ENCODE data around the gene ENTREP1. TPM values are rescaled to one million over a fixed set of nuclear protein-coding genes. Genes with fewer than 3 reads are reported as not detected.

ENTREP1 gene
- total RNA-seq, 6 donors from 2014 or later: 28.5 to 49.2 (median 38.2) TPM

DNA sequence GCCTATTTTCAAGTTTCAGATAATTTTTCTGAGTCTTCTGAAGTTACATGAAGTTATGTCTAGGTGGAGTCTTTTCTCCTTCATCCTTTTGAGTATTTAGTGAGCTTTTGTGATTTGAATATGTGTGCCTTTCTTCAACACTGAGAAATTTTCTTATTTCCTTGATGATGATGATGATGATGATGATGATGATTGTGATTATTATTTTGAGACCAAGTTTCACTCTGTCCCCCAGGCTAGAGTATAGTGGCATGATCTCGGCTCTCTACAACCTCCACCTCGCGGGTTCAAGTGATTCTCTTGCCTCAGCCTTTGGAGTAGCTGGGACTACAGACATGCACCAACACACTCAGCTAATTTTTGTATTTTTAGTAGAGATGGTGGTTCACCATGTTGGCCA lies 26.2 kb downstream of the ENTREP1 start:
- WGBS, 2 donors: 96 to 98% methylated on average over 3 of the region's 3 CpGs
- peaks cover 0 to 3% (median 0%) of the 10 kb centered on the region in 4 donors for H3K4me1 ChIP-seq
- ATAC-seq (ENCODE audit: low FRiP score in 2 of 2): no peak

DNA sequence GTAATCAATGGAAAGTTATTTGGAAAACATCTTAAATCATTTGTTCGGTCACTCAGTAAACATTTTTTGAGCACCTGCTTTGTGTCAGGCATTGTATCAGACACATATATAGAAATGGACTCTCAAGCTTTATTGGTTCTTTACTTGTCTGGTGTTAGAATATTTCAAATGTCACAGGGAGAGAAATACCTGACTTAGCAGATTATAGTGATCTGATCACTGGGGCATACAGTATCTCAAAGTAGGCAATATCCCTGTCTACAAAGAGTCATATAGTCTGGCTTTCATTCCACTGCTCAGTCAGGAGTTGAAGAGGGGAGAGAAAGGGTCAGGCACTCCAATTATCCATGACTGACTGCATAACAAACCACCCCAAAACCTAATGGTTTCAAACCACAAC lies 30.2 kb downstream of the ENTREP1 start:
- Histone ChIP-seq H3K9me3 (no peaks in the 10 kb centered on the region), H3K36me3 (no peaks in the 10 kb centered on the region), H3K27ac (no peak overlapping the region), H3K27me3 (no peaks in the 10 kb centered on the region), H3K4me1 (peaks cover 0 to 4% (median 0%) of the 10 kb centered on the region in 4 donors), H3K4me3 (no peak overlapping the region)
- 100% methylated on average over 1 of the region's 1 CpG for WGBS, 2 donors
- TF ChIP-seq POLR2AphosphoS5 (IDR thresholded peaks at IDR 0.05) (no peak), POLR2A (IDR thresholded peaks at IDR 0.05) (no peak), EP300 (IDR thresholded peaks at IDR 0.05) (no peak)
- no peak for ATAC-seq (ENCODE audit: low FRiP score in 2 of 2)
- DNase-seq: no peak

More for the DNA sequence above, 26.2 kb downstream of the ENTREP1 start:
- DNase-seq: no peak
- Histone ChIP-seq H3K9me3 (no peaks in the 10 kb centered on the region), H3K27me3 (no peaks in the 10 kb centered on the region), H3K36me3 (no peaks in the 10 kb centered on the region), H3K4me3 (no peak overlapping the region), H3K27ac (no peak overlapping the region)
- TF ChIP-seq EP300 (IDR thresholded peaks at IDR 0.05) (no peak), POLR2AphosphoS5 (IDR thresholded peaks at IDR 0.05) (no peak), POLR2A (IDR thresholded peaks at IDR 0.05) (no peak)
- TF ChIP-seq, protein P1, sequence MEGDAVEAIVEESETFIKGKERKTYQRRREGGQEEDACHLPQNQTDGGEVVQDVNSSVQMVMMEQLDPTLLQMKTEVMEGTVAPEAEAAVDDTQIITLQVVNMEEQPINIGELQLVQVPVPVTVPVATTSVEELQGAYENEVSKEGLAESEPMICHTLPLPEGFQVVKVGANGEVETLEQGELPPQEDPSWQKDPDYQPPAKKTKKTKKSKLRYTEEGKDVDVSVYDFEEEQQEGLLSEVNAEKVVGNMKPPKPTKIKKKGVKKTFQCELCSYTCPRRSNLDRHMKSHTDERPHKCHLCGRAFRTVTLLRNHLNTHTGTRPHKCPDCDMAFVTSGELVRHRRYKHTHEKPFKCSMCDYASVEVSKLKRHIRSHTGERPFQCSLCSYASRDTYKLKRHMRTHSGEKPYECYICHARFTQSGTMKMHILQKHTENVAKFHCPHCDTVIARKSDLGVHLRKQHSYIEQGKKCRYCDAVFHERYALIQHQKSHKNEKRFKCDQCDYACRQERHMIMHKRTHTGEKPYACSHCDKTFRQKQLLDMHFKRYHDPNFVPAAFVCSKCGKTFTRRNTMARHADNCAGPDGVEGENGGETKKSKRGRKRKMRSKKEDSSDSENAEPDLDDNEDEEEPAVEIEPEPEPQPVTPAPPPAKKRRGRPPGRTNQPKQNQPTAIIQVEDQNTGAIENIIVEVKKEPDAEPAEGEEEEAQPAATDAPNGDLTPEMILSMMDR (IDR thresholded peaks at IDR 0.05): no peak

DNA sequence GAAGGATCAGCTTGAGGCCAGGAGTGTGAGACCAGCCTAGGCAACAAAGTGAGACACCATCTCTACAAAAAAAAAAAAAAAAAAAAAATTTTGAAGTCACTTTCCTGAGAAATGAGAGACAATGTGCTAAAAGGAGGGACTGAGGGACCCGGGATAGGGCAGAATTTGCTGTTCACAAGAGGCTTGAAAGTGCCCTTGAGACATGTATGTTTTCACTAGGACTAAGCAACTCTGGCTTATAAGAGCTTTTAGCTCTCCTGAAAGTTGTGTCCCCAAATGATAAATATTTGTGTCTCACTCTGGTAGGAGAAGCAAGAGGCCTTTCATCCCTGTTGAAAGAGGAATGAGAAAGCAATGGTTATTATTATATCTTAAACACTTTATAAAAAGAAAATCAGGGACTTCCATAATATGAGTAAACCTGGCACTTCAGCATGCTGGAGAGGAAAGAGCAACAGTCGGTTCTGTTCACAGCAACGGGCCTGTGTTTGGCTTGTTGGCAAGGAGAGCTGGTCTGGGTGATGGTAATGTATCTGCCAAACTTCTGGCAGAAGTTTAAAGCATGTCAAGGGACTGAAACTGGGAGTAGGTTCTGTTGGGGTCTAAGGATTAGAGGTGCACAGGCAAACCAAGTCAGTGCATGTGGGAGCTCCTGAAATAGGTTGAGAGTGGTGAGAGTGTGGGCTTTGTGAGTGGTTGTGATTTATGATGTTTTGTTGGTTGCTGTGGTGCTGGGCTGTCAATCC lies 32.2 kb downstream of the ENTREP1 start:
- TF ChIP-seq POLR2A (IDR thresholded peaks at IDR 0.05): no peak
- no peak for TF ChIP-seq POLR2AphosphoS5 (IDR thresholded peaks at IDR 0.05)
- TF ChIP-seq EP300 (IDR thresholded peaks at IDR 0.05): no peak
- TF ChIP-seq, protein P1 (IDR thresholded peaks at IDR 0.05): no peak
- no peaks in the 10 kb centered on the region for H3K27me3 ChIP-seq
- no peaks in the 10 kb centered on the region for H3K36me3 ChIP-seq
- 39 to 50% methylated on average over 3 of the region's 3 CpGs for WGBS, 2 donors
- H3K4me3 ChIP-seq: no peak overlapping the region
- no peak for DNase-seq
- H3K27ac ChIP-seq: peak overlapping the region in 1 of 4 donors; percentile 11
- ATAC-seq (ENCODE audit: low FRiP score in 2 of 2): peak in 1 of 2 donors; percentile 26
- peaks cover 0 to 4% (median 0%) of the 10 kb centered on the region in 4 donors for H3K4me1 ChIP-seq
- no peaks in the 10 kb centered on the region for H3K9me3 ChIP-seq

DNA sequence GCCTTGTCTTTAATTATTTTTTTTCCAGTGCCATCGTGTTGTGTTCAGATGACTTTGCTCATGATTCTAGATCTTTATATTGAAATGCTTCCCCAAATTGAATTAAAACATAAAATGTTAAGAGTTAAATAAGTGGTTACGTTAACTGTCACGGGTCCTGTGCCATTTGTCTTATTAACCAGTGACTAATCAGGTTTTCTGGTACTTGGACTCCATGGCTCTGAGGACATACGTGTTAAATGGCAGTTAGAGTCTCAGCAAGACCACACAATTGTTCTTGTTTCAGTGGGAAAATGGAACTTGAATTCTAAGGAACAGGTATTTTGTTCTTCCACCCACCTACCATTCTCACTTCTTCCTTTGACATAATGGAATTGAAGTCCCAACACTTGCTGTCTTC lies 32.8 kb downstream of the ENTREP1 start:
- TF ChIP-seq POLR2AphosphoS5 (IDR thresholded peaks at IDR 0.05) (no peak), EP300 (IDR thresholded peaks at IDR 0.05) (no peak), POLR2A (IDR thresholded peaks at IDR 0.05) (no peak)
- TF ChIP-seq, protein P1 (IDR thresholded peaks at IDR 0.05): no peak
- 77 to 84% methylated on average over 4 of the region's 4 CpGs for WGBS, 2 donors
- Histone ChIP-seq H3K4me1 (peaks cover 0 to 4% (median 0%) of the 10 kb centered on the region in 4 donors), H3K4me3 (no peak overlapping the region), H3K27me3 (no peaks in the 10 kb centered on the region), H3K9me3 (no peaks in the 10 kb centered on the region), H3K27ac (peak overlapping the region in 1 of 4 donors; percentile 11), H3K36me3 (no peaks in the 10 kb centered on the region)
- no peak for DNase-seq
- ATAC-seq (ENCODE audit: low FRiP score in 2 of 2): no peak

DNA sequence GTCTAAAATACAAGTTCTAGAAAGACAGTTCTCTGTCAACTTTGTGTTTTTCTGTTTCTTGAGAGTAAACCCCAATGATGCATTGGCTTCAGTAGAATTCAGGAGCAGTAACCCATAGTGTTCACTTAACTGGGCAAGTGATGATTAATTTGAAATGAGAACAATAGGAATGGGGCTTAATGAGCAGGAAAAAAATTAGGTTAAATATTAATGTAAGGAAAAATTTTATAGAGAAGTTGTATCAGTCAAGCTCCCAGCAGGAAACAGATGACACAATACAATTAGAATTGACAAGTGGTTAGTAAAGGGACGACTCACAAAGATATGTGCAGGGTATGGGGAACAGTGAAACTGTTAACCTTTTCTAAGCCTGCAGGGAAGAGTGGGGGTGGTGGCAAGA lies 38.2 kb downstream of the ENTREP1 start:
- WGBS, 2 donors: 0 to 17% methylated on average over 1 of the region's 1 CpG
- DNase-seq (no peak), ATAC-seq (ENCODE audit: low FRiP score in 2 of 2) (no peak)
- H3K36me3 ChIP-seq: no peaks in the 10 kb centered on the region
- TF ChIP-seq POLR2AphosphoS5 (IDR thresholded peaks at IDR 0.05) (no peak), EP300 (IDR thresholded peaks at IDR 0.05) (no peak), POLR2A (IDR thresholded peaks at IDR 0.05) (no peak)
- TF ChIP-seq, protein P1 (IDR thresholded peaks at IDR 0.05): no peak
- no peaks in the 10 kb centered on the region for H3K27me3 ChIP-seq
- no peak overlapping the region for H3K27ac ChIP-seq
- no peaks in the 10 kb centered on the region for H3K4me1 ChIP-seq
- H3K4me3 ChIP-seq: no peak overlapping the region
- no peaks in the 10 kb centered on the region for H3K9me3 ChIP-seq

Measured in upper lobe of left lung (tissue), 6 donors.